SH-SY5Y (cell line): ENCODE measurements around the gene EYA4.

ENCODE experiments used
- GATA2 ChIP-seq: IDR thresholded peaks from 2 replicates; pipeline ENCODE4 v1.6.1; 2011; ENCODE audit warnings: mild to moderate bottlenecking, low read depth, low read length
- GATA3 ChIP-seq: IDR thresholded peaks from 2 replicates; pipeline ENCODE4 v1.6.1; 2011; ENCODE audit warnings: low read depth, mild to moderate bottlenecking, low read length, moderate library complexity

GRCh38 chr6:133380047-133380446 lies 138.9 kb downstream of the EYA4 start:
- TF ChIP-seq GATA2 (no peak), GATA3 (no peak)
